GM12878 (cell line): ENCODE data around the gene MEX3B.

Experiments
- BHLHE40 ChIP-seq, 2 experiments: fragments of 450-650 bp in 1 of 2; IDR thresholded peaks; 2 replicates each; pipeline ENCODE4 v1.6.1; 2011 to 2017; ENCODE audit warnings: low read depth in 2 of 2, borderline replicate concordance in 1 of 2, improper control_type of control experiment in 1 of 2, low read length in 1 of 2, mild to moderate bottlenecking in 1 of 2
- EZH2 ChIP-seq: IDR thresholded peaks from 2 replicates; pipeline ENCODE4 v1.6.1; 2012; ENCODE audit warnings: low read depth, mild to moderate bottlenecking, control low read depth, inconsistent platforms, low read length, borderline replicate concordance; ENCODE audit not compliant: control insufficient read depth
- HDGF ChIP-seq: fragments of 450-650 bp; IDR thresholded peaks from 2 replicates; pipeline ENCODE4 v1.6.1; 2016; ENCODE audit warnings: antibody characterized with exemption
- KLF5 ChIP-seq: fragments of 450-650 bp; IDR thresholded peaks from 2 replicates; pipeline ENCODE4 v1.6.1; 2014; ENCODE audit warnings: mild to moderate bottlenecking; ENCODE audit not compliant: partially characterized antibody
- MTA2 ChIP-seq: fragments of 450-650 bp; IDR thresholded peaks from 2 replicates; pipeline ENCODE4 v1.6.1; 2016; ENCODE audit warnings: low read depth, mild to moderate bottlenecking, moderate library complexity
- POLR2A ChIP-seq: IDR thresholded peaks from 2 replicates; pipeline ENCODE4 v1.6.1; 2011; ENCODE audit warnings: low read depth, mild to moderate bottlenecking, low read length
- TF ChIP-seq, protein P1 (sequence below), 3 experiments: IDR thresholded peaks in 2 of 3; conservative IDR thresholded peaks in 1 of 3; 2 replicates each; pipeline ENCODE4 v1.5.1; 2011; ENCODE audit warnings: low read depth in 3 of 3, low read length in 3 of 3, mild to moderate bottlenecking in 3 of 3, control low read depth in 2 of 3, moderate library complexity in 2 of 3, inconsistent platforms in 1 of 3, mixed read lengths in 1 of 3; ENCODE audit not compliant: control insufficient read depth in 2 of 3, insufficient read depth in 1 of 3; ENCODE audit errors: extremely low read depth in 1 of 3

GRCh38 chr15:82086243-82086995 lies 40.6 kb upstream of the MEX3B start:
- TF ChIP-seq POLR2A: no peak
- TF ChIP-seq, protein P1, sequence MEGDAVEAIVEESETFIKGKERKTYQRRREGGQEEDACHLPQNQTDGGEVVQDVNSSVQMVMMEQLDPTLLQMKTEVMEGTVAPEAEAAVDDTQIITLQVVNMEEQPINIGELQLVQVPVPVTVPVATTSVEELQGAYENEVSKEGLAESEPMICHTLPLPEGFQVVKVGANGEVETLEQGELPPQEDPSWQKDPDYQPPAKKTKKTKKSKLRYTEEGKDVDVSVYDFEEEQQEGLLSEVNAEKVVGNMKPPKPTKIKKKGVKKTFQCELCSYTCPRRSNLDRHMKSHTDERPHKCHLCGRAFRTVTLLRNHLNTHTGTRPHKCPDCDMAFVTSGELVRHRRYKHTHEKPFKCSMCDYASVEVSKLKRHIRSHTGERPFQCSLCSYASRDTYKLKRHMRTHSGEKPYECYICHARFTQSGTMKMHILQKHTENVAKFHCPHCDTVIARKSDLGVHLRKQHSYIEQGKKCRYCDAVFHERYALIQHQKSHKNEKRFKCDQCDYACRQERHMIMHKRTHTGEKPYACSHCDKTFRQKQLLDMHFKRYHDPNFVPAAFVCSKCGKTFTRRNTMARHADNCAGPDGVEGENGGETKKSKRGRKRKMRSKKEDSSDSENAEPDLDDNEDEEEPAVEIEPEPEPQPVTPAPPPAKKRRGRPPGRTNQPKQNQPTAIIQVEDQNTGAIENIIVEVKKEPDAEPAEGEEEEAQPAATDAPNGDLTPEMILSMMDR (IDR thresholded peaks at IDR 0.05 in 2 of 3, conservative IDR thresholded peaks at IDR 0.05 in 1 of 3; ENCODE audit: control insufficient read depth in 2 of 3, extremely low read depth in 1 of 3, insufficient read depth in 1 of 3, low read depth in 3 of 3, low read length in 3 of 3): no peak
- TF ChIP-seq MTA2: no peak
- no peak for TF ChIP-seq KLF5
- TF ChIP-seq EZH2: no peak
- no peak for TF ChIP-seq BHLHE40 (IDR thresholded peaks at IDR 0.05; ENCODE audit: borderline replicate concordance in 1 of 2, low read depth in 2 of 2, low read length in 1 of 2)
- TF ChIP-seq HDGF: no peak
